ENCODE results near the gene NT5C1B.

NT5C1B gene

DNA sequence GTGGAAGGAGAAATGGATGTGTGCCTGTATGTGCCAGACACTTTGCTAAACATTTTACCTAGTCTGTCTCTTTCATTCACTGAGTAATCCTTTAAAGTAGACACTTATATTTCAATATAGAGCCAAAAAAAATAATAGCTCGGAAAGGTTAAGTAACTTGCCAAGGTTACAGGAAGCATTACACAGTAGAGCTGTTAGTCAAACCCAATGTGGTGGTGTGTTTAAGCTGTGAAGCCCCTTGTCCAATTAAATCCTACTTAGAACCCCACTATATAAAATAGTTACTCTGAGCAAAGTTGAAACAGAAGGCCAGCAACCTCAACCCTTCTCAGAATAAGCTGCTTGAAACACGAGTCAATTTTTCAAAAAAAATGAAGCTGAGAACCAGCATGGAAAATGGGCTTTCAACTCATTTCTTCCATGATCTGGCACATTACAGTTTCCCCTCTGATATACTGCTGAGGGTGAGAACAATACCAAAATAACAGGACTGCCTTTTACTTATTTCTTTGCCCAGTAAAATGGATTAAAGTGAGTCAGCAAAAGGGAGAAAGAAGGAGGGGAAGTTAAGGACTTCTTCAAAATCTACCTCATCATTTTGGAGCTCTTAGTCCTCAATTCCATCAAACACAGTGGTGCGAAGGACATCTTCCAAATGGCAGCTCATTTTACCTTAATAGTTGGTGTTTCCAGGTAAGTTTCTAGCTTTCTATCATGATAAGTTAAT lies 36.9 kb downstream of the NT5C1B start:
- TF ChIP-seq, protein P1, sequence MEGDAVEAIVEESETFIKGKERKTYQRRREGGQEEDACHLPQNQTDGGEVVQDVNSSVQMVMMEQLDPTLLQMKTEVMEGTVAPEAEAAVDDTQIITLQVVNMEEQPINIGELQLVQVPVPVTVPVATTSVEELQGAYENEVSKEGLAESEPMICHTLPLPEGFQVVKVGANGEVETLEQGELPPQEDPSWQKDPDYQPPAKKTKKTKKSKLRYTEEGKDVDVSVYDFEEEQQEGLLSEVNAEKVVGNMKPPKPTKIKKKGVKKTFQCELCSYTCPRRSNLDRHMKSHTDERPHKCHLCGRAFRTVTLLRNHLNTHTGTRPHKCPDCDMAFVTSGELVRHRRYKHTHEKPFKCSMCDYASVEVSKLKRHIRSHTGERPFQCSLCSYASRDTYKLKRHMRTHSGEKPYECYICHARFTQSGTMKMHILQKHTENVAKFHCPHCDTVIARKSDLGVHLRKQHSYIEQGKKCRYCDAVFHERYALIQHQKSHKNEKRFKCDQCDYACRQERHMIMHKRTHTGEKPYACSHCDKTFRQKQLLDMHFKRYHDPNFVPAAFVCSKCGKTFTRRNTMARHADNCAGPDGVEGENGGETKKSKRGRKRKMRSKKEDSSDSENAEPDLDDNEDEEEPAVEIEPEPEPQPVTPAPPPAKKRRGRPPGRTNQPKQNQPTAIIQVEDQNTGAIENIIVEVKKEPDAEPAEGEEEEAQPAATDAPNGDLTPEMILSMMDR (IDR thresholded peaks at IDR 0.05; ENCODE audit: borderline replicate concordance, insufficient read depth, low read depth, low read length) = no peak
- no peak overlapping the region for H3K4me3 ChIP-seq (ENCODE audit: low read depth, low read length)

DNA sequence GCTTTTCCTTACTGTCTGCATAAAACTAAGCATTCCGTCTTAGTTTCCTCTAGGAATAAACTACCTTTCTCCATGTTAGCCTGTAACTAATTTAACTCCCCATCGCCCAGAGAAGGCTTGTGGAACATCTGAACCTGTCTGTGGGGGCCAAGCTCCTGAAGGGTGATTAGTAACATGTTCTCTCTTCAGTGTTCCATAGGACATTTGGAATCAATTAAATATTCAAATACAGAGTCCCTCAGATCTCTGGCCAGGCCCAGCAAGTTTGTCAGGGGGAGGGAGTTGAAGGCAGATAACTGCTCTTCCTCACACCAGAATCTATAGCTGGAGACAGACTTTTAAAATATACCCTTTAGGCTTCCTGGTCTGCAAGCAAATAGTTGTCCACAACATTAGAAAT lies 37.7 kb downstream of the NT5C1B start:
- TF ChIP-seq, protein P1 (IDR thresholded peaks at IDR 0.05; ENCODE audit: borderline replicate concordance, insufficient read depth, low read depth, low read length) = no peak
- H3K4me3 ChIP-seq (ENCODE audit: low read depth, low read length) = no peak overlapping the region

DNA sequence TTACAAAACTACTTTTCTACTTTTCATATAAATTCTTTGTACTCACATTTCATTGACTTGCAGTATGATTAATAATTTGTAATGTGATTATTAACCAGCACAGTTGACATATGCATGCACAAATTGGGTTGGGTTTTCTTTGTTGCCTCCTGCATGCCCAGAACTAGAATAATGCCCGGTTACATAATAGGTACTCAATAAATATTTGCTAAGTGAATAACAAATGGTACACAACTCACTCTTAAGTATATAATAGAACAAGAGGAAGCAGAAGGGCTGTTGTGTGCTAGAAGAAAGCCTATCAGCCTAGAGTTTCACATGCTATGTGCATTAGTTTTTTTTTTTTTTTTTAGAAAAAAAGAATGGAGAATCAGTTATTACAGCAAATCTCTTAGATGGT lies 38.2 kb downstream of the NT5C1B start:
- no peak overlapping the region for H3K4me3 ChIP-seq (ENCODE audit: low read depth, low read length)
- TF ChIP-seq, protein P1 (IDR thresholded peaks at IDR 0.05; ENCODE audit: borderline replicate concordance, insufficient read depth, low read depth, low read length) = no peak

DNA sequence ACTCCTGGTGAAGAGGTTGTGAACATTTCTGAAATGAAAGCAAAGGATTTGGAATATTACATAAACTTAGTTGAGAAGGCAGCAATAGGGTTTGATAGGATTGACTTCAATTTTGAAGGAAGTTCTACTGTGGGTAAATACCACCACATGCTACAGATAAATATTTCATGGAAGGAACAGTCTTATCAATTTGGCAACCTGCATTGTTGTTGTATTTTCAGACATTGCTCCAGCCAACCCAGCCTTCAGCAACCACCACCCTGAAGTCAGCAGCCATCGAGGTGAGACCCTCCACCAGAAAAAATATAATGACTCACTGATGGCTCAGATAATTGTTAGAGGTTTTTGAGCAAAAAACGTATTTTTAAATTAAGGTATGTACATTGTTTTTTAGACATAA lies 38.9 kb downstream of the NT5C1B start:
- TF ChIP-seq, protein P1 (IDR thresholded peaks at IDR 0.05; ENCODE audit: borderline replicate concordance, insufficient read depth, low read depth, low read length) = no peak
- H3K4me3 ChIP-seq (ENCODE audit: low read depth, low read length) = no peak overlapping the region

DNA sequence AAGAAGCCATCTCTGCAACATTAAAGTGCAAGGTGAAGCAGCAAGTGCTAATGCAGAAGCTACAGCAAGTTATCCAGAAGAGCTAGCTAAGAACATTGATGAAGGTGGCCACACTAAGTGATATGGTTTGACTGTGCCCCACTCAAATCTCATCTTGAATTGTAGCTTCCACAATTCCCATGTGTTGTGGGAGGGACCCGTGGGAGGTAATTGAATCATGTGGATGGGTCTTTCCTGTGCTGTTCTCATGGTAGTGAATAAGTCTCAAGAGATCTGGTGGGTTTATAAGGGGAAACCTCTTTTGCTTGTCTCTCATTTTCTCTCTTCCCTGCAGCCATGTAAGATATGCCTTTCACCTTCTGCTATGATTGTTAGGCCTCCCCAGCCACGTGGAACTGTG lies 40.3 kb downstream of the NT5C1B start:
- H3K4me3 ChIP-seq (ENCODE audit: low read depth, low read length) = no peak overlapping the region
- TF ChIP-seq, protein P1 (IDR thresholded peaks at IDR 0.05; ENCODE audit: borderline replicate concordance, insufficient read depth, low read depth, low read length) = no peak

DNA sequence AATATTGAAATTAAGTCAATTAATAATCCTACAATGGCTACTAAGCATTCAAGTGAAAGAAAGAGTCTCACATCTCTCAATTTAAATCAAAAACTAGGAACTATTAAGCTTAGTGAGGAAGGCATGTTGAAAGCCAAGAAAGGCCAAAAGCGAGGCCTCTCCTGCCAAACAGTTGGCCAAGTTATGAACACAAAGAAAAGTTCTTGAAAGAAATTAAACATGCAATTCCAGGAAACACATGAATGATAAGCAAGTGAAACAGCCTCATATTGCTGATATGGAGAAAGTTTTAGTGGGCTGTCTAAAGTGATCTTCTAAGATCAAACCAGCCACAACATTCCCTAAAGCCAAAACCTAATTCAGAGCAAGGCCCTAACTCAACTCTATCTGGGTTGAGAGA lies 40.7 kb downstream of the NT5C1B start:
- TF ChIP-seq, protein P1 (IDR thresholded peaks at IDR 0.05; ENCODE audit: borderline replicate concordance, insufficient read depth, low read depth, low read length) = no peak
- no peak overlapping the region for H3K4me3 ChIP-seq (ENCODE audit: low read depth, low read length)

DNA sequence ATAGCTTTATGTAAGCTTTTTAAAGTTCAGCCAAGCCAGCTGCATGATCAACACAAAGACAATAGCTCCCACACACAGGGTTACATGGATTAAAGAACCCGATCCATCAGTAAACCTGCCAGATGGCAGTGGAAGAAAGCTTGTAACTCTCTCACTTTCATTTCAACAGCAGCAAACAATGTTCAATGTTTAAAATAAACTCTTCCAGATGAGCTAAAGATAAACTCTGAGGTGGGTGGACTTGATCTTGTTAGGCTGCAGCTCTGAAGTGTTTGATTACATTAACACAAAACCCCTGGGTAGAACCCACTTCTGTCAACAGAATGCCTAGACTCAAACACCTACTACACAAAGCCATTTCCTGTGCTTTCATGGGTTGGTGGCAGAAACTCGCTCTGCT lies 42.8 kb downstream of the NT5C1B start:
- TF ChIP-seq, protein P1 (IDR thresholded peaks at IDR 0.05; ENCODE audit: borderline replicate concordance, insufficient read depth, low read depth, low read length) = no peak

More for the DNA sequence above, 42.8 kb downstream of the NT5C1B start:
- H3K4me3 ChIP-seq (ENCODE audit: low read depth, low read length) = no peak overlapping the region
